HL-60 (cell line): Measurements from ENCODE around the gene GRIK1.

Experiments
- GABPA ChIP-seq: IDR thresholded peaks from 2 replicates; pipeline ENCODE4 v1.6.1; 2012; ENCODE audit warnings: low read depth
- POLR2AphosphoS5 ChIP-seq: IDR thresholded peaks from 2 replicates; pipeline ENCODE4 v1.6.1; 2012; ENCODE audit warnings: low read depth
- REST ChIP-seq: IDR thresholded peaks from 2 replicates; pipeline ENCODE4 v1.6.1; 2012; ENCODE audit warnings: low read depth; ENCODE audit not compliant: insufficient replicate concordance
- TF ChIP-seq, protein P1 (sequence below): IDR thresholded peaks from one replicate; pipeline ENCODE4 v1.5.1; 2011; ENCODE audit warnings: low read length, control low read depth, inconsistent platforms; ENCODE audit not compliant: insufficient read depth

GRCh38 chr21:29509121-29509520 lies 430.7 kb downstream of the GRIK1 start:
- TF ChIP-seq, protein P1, sequence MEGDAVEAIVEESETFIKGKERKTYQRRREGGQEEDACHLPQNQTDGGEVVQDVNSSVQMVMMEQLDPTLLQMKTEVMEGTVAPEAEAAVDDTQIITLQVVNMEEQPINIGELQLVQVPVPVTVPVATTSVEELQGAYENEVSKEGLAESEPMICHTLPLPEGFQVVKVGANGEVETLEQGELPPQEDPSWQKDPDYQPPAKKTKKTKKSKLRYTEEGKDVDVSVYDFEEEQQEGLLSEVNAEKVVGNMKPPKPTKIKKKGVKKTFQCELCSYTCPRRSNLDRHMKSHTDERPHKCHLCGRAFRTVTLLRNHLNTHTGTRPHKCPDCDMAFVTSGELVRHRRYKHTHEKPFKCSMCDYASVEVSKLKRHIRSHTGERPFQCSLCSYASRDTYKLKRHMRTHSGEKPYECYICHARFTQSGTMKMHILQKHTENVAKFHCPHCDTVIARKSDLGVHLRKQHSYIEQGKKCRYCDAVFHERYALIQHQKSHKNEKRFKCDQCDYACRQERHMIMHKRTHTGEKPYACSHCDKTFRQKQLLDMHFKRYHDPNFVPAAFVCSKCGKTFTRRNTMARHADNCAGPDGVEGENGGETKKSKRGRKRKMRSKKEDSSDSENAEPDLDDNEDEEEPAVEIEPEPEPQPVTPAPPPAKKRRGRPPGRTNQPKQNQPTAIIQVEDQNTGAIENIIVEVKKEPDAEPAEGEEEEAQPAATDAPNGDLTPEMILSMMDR, result no peak
- TF ChIP-seq POLR2AphosphoS5, result no peak
- TF ChIP-seq REST, result no peak
- no peak for TF ChIP-seq GABPA
